Endothelial cell of umbilical vein (primary cell): Measurements from ENCODE around the gene LPP. TPM values are rescaled to one million over a fixed set of nuclear protein-coding genes. Genes with fewer than 3 reads are reported as not detected.

Experiments used
- BruUV-seq: library from RNA; stranded (reverse); fragments of 400-500 nt; replicated peaks from 2 replicates; lab custom pipeline; 2021; lab: Mats Ljungman, UMichigan
- CTCF ChIA-PET: fragments of 300-600, 350-600 bp; sonication (Branson Sonifier 250); formaldehyde crosslinking; loops from one replicate; lab custom pipeline; 2021; ENCODE audit warnings: antibody characterized with exemption, inconsistent platforms; lab: Charles Lee
- POLR2A ChIA-PET: fragments of 300-600, 350-600 bp; sonication (Branson Sonifier 250); formaldehyde crosslinking; loops from one replicate; lab custom pipeline; 2021; ENCODE audit warnings: antibody characterized with exemption, inconsistent platforms; lab: Charles Lee
- DNase-seq: peaks from one replicate; pipeline ENCODE4 v3.0.0-alpha.2; 2011; ENCODE audit warnings: low read depth, low spot score
- FAIRE-seq: peaks from 2 replicates; lab custom pipeline; 2011; peaks lifted over from hg19 to GRCh38; lab: Jason Lieb, UNC
- H2AFZ ChIP-seq: 2 replicates; pipeline ENCODE4 v1.6.0; 2012; ENCODE audit warnings: low read depth, low read length, control low read depth, inconsistent platforms
- H3K27ac ChIP-seq: 2 replicates; pipeline ENCODE4 v1.5.1; 2011; ENCODE audit warnings: low read depth, mild to moderate bottlenecking, control low read depth, low read length, moderate library complexity; ENCODE audit not compliant: insufficient read depth
- H3K27me3 ChIP-seq, 2 experiments: 2 replicates each; pipeline versions ENCODE4 v1.6.0 to v1.6.1; 2011; ENCODE audit warnings: low read length in 2 of 2, mixed read lengths in 1 of 2; ENCODE audit not compliant: control insufficient read depth in 2 of 2, insufficient read depth in 2 of 2
- H3K36me3 ChIP-seq, 2 experiments: 2 replicates in 1 of 2; 3 replicates in 1 of 2; pipeline ENCODE4 v1.5.1; 2011; ENCODE audit warnings: low read length in 2 of 2, mild to moderate bottlenecking in 1 of 2, moderate library complexity in 1 of 2; ENCODE audit not compliant: control insufficient read depth in 2 of 2, insufficient read depth in 2 of 2; ENCODE audit errors: extremely low read depth in 1 of 2
- H3K4me1 ChIP-seq: 3 replicates; pipeline ENCODE4 v1.5.1; 2011; ENCODE audit warnings: mild to moderate bottlenecking, low read length; ENCODE audit not compliant: control insufficient read depth, insufficient read depth; ENCODE audit errors: extremely low read depth
- H3K4me2 ChIP-seq: 2 replicates; pipeline ENCODE4 v1.6.1; 2011; ENCODE audit warnings: low read length, control low read depth, mixed read lengths; ENCODE audit not compliant: insufficient read depth
- H3K4me3 ChIP-seq, 3 experiments: fragments of 200-600 bp in 1 of 3; sonication (generic), shearing (Covaris generic) in 1 of 3; replicated peaks in 1 of 3; 2 replicates each; pipeline ENCODE4 v1.5.1; 2011 to 2016; ENCODE audit warnings: control low read depth in 3 of 3, low read length in 3 of 3, mild to moderate bottlenecking in 2 of 3, inconsistent platforms in 1 of 3, low read depth in 1 of 3, moderate library complexity in 1 of 3; ENCODE audit not compliant: insufficient read depth in 1 of 3
- H3K79me2 ChIP-seq: 2 replicates; pipeline ENCODE4 v1.6.0; 2012; ENCODE audit warnings: low read length, inconsistent platforms; ENCODE audit not compliant: control insufficient read depth, insufficient read depth
- H3K9ac ChIP-seq: replicated peaks from 2 replicates; pipeline ENCODE3; 2011; ENCODE audit warnings: low read length, control low read depth; ENCODE audit not compliant: insufficient read depth; ENCODE audit errors: extremely low read depth
- H3K9me1 ChIP-seq: replicated peaks from 3 replicates; pipeline ENCODE4 v1.6.0; 2011; ENCODE audit warnings: mild to moderate bottlenecking, low read length; ENCODE audit not compliant: control insufficient read depth, insufficient read depth; ENCODE audit errors: extremely low read depth
- H3K9me3 ChIP-seq: replicated peaks from 2 replicates; pipeline ENCODE4 v1.5.1; 2012; ENCODE audit warnings: low read length, inconsistent platforms; ENCODE audit not compliant: control insufficient read depth, insufficient read depth
- H4K20me1 ChIP-seq: replicated peaks from 2 replicates; pipeline ENCODE3; 2011; ENCODE audit warnings: mild to moderate bottlenecking, low read length; ENCODE audit not compliant: control insufficient read depth, insufficient read depth; ENCODE audit errors: extremely low read depth
- CTCF ChIP-seq, 2 donors: IDR thresholded peaks; 1 replicate in 1 of 2; 2 replicates in 1 of 2; pipeline ENCODE4 v1.5.1; 2011; ENCODE audit warnings: low read length in 2 of 2, mild to moderate bottlenecking in 2 of 2, moderate library complexity in 2 of 2, control low read depth in 1 of 2, inconsistent platforms in 1 of 2, low read depth in 1 of 2; ENCODE audit not compliant: insufficient read depth in 1 of 2; ENCODE audit errors: extremely low read depth in 1 of 2
- EZH2 ChIP-seq: IDR thresholded peaks from 2 replicates; pipeline ENCODE4 v1.6.1; 2012; ENCODE audit warnings: borderline replicate concordance, low read depth, mild to moderate bottlenecking, moderate library complexity, low read length, inconsistent platforms; ENCODE audit not compliant: severe bottlenecking
- FOS ChIP-seq: IDR thresholded peaks from 2 replicates; pipeline ENCODE4 v1.6.1; 2011; ENCODE audit warnings: mild to moderate bottlenecking, low read length, moderate library complexity, borderline replicate concordance; ENCODE audit not compliant: insufficient read depth
- GATA2 ChIP-seq: IDR thresholded peaks from 2 replicates; pipeline ENCODE4 v1.7.0; 2011; ENCODE audit warnings: low read depth, mild to moderate bottlenecking, moderate library complexity, mixed read lengths, low read length; ENCODE audit not compliant: insufficient read length, insufficient read depth
- JUN ChIP-seq: IDR thresholded peaks from 2 replicates; pipeline ENCODE4 v1.6.1; 2011; ENCODE audit warnings: borderline replicate concordance, low read depth; ENCODE audit not compliant: insufficient read length, insufficient read depth
- MAX ChIP-seq: IDR thresholded peaks from 2 replicates; pipeline ENCODE4 v1.6.1; 2011; ENCODE audit not compliant: insufficient read depth, insufficient read length
- MYC ChIP-seq: IDR thresholded peaks from one replicate; pipeline ENCODE4 v1.6.1; 2011; ENCODE audit warnings: mild to moderate bottlenecking, low read depth, low read length
- POLR2A ChIP-seq: IDR thresholded peaks from 2 replicates; pipeline ENCODE4 v1.6.1; 2012; ENCODE audit warnings: low read depth, mild to moderate bottlenecking, control low read depth, low read length
- POLR2AphosphoS5 ChIP-seq: IDR thresholded peaks from 2 replicates; pipeline ENCODE4 v1.6.1; 2012; ENCODE audit warnings: low read depth, mild to moderate bottlenecking, control low read depth, low read length, moderate library complexity; ENCODE audit not compliant: insufficient read depth
- dilution Hi-C: fragments of 300-500 bp; cut with MboI; formaldehyde crosslinking; loops from one replicate; pipeline ENCODE4 v1.15.0; 2019; ENCODE audit warnings: low sequenced_read_pairs; ENCODE audit not compliant: extremely low pct_ligation_motif_present
- intact Hi-C: fragments of 100-400 bp; cut with micrococcal nuclease; formaldehyde crosslinking; loops from one replicate; pipeline ENCODE4 v1.10.0; 2022
- polyA plus RNA-seq, 4 experiments: library from polyadenylated mRNA; depleted of rRNA in 3 of 4; stranded (reverse) in 3 of 4; unstranded in 1 of 4; fragments of >200 nt; gene quantifications; 2 replicates each; pipeline versions ENCODE4 v1.2.1 to v1.2.3, GENCODE V29; 2011 to 2012; ENCODE audit warnings: missing spikeins in 1 of 4
- total RNA-seq: library from RNA; stranded (reverse); gene quantifications from 2 replicates; pipeline ENCODE4 v1.2.3, GENCODE V29; 2021

The LPP gene
- total and polyA plus RNA-seq, 2 donors (not counting 3 experiments of a cell fraction or from before 2014, with no cell fraction given): 16.9 to 153 TPM

GRCh38 chr3:188911026-188911850 lies 757.3 kb downstream of the LPP start:
- H3K79me2 ChIP-seq: no peaks in the 10 kb centered on the region
- TF ChIP-seq EZH2 (no peak), GATA2 (no peak)
- no peaks in the 10 kb centered on the region for H3K9me3 ChIP-seq
- no peaks in the 10 kb centered on the region for H3K36me3 ChIP-seq
- no peak for FAIRE-seq
- intact Hi-C loops: no loop called here
- no peak overlapping the region for H3K4me3 ChIP-seq
- peaks cover 12% of the 10 kb centered on the region for H3K4me1 ChIP-seq
- DNase-seq: no peak
- dilution Hi-C loops: no loop called here
- ChIA-PET POLR2A (no interaction called here), CTCF (no interaction called here)
- H2AFZ ChIP-seq: no peak overlapping the region
- no peak overlapping the region for H3K4me2 ChIP-seq
- no peaks in the 10 kb centered on the region for H4K20me1 ChIP-seq
- H3K27ac ChIP-seq: no peak overlapping the region
- no peak overlapping the region for H3K9ac ChIP-seq
- no peaks in the 10 kb centered on the region for H3K9me1 ChIP-seq
- no peaks in the 10 kb centered on the region for H3K27me3 ChIP-seq
- no TSS peak for BruUV-seq

- H3K9me3 ChIP-seq: no peaks in the 10 kb centered on the region
- BruUV-seq: no TSS peak
- H4K20me1 ChIP-seq: no peaks in the 10 kb centered on the region
- TF ChIP-seq POLR2A (no peak), MYC (no peak), FOS (no peak), CTCF (IDR thresholded peaks at IDR 0.05; ENCODE audit: extremely low read depth in 1 of 2, insufficient read depth in 1 of 2, low read depth in 1 of 2, low read length in 2 of 2) (no peak), MAX (no peak), GATA2 (no peak), EZH2 (no peak), POLR2AphosphoS5 (no peak), JUN (no peak)
- H3K36me3 ChIP-seq: no peaks in the 10 kb centered on the region
- DNase-seq: no peak
- CTCF ChIA-PET: no interaction called here
- peaks cover 26% of the 10 kb centered on the region for H3K4me1 ChIP-seq
- intact Hi-C loops: no loop called here
- FAIRE-seq: no peak
- dilution Hi-C loops: no loop called here
- no peak overlapping the region for H3K27ac ChIP-seq
- POLR2A ChIA-PET: no interaction called here
- no peak overlapping the region for H3K9ac ChIP-seq
- H3K4me3 ChIP-seq: no peak overlapping the region
- H3K4me2 ChIP-seq: no peak overlapping the region
- no peak overlapping the region for H2AFZ ChIP-seq
- no peaks in the 10 kb centered on the region for H3K9me1 ChIP-seq
- H3K27me3 ChIP-seq: no peaks in the 10 kb centered on the region
- no peaks in the 10 kb centered on the region for H3K79me2 ChIP-seq
Measured at GRCh38 chr3:188913084-188913483, 759.1 kb downstream of the LPP start.
